GM10266 (cell line): ENCODE data around the gene DOC2A.

ENCODE experiments used
- DNase-seq: peaks from one replicate; pipeline ENCODE4 v3.0.0; 2012; ENCODE audit errors: extremely low spot score
- TF ChIP-seq, protein P1 (sequence below): IDR thresholded peaks from 2 replicates; pipeline ENCODE4 v1.5.1; 2012; ENCODE audit warnings: mild to moderate bottlenecking, low read depth; ENCODE audit not compliant: control insufficient read depth, insufficient read depth; ENCODE audit errors: missing control alignments

The DOC2A gene

DNA sequence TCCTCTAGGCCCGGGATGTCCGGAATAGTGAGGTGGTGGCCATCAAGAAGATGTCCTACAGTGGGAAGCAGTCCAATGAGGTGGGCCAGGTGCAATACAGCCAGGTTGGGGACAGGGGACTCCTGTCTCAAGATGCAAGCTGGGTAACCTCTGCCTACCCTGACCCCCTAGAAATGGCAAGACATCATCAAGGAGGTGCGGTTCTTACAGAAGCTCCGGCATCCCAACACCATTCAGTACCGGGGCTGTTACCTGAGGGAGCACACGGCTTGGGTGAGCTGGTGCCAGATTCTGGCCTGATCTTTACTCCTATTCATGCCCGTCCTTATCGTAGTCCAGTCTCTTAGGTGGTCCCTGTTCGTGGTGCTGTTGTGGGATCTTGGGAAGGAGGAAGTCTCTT lies 32.7 kb downstream of the DOC2A start:
- no peak for DNase-seq
- TF ChIP-seq, protein P1, sequence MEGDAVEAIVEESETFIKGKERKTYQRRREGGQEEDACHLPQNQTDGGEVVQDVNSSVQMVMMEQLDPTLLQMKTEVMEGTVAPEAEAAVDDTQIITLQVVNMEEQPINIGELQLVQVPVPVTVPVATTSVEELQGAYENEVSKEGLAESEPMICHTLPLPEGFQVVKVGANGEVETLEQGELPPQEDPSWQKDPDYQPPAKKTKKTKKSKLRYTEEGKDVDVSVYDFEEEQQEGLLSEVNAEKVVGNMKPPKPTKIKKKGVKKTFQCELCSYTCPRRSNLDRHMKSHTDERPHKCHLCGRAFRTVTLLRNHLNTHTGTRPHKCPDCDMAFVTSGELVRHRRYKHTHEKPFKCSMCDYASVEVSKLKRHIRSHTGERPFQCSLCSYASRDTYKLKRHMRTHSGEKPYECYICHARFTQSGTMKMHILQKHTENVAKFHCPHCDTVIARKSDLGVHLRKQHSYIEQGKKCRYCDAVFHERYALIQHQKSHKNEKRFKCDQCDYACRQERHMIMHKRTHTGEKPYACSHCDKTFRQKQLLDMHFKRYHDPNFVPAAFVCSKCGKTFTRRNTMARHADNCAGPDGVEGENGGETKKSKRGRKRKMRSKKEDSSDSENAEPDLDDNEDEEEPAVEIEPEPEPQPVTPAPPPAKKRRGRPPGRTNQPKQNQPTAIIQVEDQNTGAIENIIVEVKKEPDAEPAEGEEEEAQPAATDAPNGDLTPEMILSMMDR, result no peak

DNA sequence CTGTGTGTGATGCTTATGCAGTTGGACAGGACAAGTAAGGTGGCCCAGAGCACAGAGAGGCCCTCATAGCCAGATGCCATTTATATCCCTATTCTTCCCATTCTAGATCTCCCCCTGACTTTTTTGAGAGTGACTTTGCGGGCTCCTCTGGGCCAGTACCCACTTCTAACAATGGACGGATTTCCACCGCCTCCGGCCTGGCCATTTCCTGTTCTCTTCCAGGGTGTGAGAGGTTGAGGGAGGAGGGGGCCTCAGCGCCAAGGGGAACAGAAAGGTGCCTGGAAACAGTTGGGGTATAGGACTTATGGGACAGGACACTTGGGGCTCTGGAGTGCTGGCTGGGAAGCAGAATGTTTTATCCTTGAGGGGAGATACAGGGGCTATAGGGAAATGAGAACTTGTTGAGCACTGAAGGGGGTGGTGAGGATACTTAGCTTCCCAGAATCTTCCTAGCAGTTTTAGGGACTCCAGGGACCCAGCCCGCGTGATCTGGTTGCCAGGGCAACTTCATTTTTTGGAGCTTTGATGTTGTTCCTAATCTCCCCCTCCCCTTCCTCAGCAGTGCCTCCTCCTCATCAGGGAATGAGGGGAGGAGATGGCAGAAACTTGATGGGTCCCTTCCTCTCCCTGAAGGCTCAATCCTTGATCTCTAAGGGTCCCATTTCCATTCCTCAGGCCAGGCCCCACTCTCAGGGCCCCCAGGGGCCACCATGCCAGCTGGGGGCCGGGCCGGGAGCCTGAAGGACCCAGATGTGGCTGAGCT lies 33.6 kb downstream of the DOC2A start:
- no peak for DNase-seq

DNA sequence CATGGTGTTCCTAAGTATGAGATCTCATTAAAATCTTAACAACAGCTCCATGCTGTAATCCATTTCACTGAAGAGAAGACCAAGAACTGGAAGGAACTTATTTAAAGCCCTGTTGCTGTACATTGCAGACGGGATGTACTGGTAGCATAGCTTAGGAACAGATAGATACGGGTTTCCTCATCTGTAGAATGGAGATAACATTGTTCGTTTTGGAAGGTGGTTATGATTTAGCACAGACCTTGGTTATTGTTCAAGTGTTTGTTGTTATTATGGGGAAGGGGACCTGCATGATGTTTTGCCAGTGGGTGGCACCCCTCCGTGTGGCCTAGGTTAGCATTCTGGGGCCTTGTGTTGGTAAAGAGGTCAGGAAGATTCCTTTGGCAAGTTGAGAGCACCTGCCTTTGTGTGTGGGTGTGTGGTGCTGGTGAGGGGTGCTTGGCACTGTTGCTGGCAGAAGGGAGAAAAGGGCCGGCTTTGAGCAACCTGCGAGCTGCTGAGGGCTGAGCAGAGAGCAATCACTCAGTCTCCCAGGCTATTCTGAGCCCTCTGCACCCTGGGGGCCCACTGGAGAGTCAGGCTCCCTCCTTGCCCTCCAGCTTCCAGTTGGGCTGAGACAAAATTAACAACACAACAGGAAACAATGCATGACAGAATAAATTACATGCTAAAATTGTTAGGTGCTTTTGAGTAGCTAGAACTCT lies 34.9 kb downstream of the DOC2A start:
- DNase-seq, result no peak
- TF ChIP-seq, protein P1, result peak; percentile 7

More for the DNA sequence above, 33.6 kb downstream of the DOC2A start:
- TF ChIP-seq, protein P1, result no peak

DNA sequence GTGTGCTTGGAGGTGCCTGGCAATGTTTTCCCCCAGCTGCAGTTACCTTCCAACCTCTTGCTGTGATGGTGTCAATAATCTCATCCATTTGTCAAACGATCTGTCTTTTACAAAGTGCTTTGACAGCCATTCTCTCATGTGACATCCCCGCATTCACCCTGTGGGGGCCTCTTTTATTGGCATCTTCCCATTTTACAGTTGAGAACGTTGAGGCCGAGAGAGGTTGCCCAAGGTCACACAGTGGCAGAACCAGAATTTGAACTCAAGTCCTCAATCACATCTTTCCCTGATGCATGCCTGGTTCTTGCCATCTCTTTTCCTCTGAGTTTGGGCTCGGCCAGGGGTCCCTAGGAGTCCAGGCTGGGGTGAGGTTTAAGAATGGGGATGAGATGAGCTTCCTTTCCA lies 35.7 kb downstream of the DOC2A start:
- no peak for DNase-seq
- TF ChIP-seq, protein P1, result no peak

DNA sequence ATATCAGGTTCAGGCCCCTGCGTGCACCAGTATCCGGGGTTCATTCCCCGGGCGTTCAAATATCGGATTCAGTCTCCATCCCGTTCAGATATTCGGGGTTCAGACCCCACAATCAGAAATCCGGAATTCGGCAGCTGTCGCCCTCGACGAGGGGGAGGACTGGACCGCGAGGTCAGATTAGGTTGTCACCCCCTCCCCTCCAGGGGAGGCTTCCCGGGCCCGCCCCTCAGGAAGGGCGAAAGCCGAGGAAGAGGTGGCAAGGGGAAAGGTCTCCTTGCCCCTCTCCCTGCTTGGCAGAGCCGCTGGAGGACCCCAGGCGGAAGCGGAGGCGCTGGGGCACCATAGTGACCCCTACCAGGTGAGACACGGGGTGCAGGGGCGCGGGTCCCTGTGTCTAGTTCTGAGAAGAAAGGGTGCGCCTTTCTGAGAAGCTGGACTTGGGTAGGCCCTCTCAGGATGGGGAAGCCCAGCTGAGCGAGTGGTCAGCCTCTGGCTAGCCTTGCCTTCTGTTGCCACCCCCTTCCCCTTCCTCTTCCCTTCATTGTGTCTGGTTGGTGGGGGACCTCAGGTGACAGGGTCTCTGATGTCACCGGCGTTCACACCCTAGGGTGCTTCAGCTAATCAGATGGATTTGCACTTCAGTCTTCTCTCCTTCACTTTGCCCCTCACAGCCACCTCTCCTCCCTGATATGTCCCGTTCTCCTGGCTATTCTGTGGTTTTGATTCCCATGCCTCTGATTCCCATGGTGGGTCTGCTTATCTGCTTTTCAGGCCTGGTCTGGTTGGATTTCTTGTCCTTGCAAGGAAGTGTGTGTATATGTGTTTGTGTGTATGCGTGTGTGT lies 36.3 kb downstream of the DOC2A start:
- TF ChIP-seq, protein P1, result no peak
- peak; percentile 57 for DNase-seq

DNA sequence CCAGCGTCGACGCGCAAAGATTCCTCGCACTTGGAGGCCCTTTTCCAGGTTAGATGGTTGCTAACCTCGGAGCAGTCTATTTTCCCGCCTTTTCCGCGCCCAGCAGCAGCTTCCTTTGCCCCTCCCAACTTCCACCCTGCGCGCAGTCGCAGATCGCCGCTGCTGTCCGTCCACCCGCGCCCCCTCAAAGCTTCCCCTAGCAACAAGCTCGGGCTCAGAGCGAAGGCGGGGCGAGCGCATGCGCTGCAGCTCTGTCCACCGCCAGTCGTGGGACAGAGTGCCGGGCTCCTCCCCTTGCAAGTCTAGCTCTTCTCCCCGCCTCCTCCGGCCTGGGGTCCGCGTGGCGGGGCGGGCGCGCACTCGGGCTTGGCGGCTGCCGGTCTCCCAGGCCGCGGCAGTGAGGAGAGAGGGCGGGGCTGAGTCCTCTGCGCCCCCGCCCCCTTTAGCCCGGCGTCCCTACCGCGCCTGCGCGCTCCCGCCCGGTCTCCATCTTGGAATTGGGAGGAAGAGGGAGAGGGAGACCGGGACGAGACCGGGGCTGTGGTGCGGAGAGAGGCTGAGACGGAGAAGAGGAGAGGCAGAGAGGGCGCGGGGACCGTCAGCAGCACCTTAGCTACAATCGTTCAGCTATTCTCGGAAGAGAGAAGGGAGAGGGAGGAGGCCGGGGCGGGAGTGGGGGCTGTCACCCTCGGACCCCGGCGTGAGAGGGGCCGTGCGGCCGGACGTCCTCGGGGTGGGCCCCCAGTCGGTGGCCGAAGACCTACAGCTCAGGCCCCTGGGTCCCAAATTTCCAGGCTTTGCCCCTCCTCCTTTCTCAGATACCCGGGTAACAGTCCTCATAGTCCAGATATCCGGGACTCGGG lies 37.2 kb downstream of the DOC2A start, which contains the start of gene TAOK2:
TSS of gene TAOK2 (plus strand) at position 485 of the 863 bp plus-strand sequence. CDS start 3,905 bp downstream, outside the sequence.
- DNase-seq, result peak; percentile 99
- TF ChIP-seq, protein P1, result no peak
